H9 (cell line): ENCODE measurements around the gene DOHH. TPM values are rescaled to one million over a fixed set of nuclear protein-coding genes. Genes with fewer than 3 reads are reported as not detected.

Source experiments
- DNase-seq: peaks from one replicate; pipeline ENCODE4 v3.0.0-alpha.2; 2017
- H2AFZ ChIP-seq: one replicate; pipeline ENCODE4 v1.6.1; 2013; ENCODE audit warnings: mild to moderate bottlenecking, low read length, control low read depth, moderate library complexity
- H2AK5ac ChIP-seq: 2 replicates; pipeline ENCODE4 v1.6.1; 2013; ENCODE audit warnings: low read length, control low read depth, mixed read lengths; ENCODE audit not compliant: insufficient read length
- H2BK120ac ChIP-seq: one replicate; pipeline ENCODE4 v1.6.1; 2013; ENCODE audit warnings: low read depth, mild to moderate bottlenecking, low read length, control low read depth, inconsistent platforms; ENCODE audit not compliant: poor library complexity, severe bottlenecking
- H2BK12ac ChIP-seq: 2 replicates; pipeline ENCODE4 v1.6.1; 2013; ENCODE audit warnings: low read length, control low read depth, mixed read lengths, low read depth; ENCODE audit not compliant: insufficient read length
- H2BK15ac ChIP-seq: 2 replicates; pipeline ENCODE4 v1.6.1; 2013; ENCODE audit warnings: low read depth, low read length, control low read depth
- H2BK20ac ChIP-seq: one replicate; pipeline ENCODE4 v1.6.1; 2013; ENCODE audit warnings: low read depth, mild to moderate bottlenecking, low read length, control low read depth, inconsistent platforms; ENCODE audit not compliant: poor library complexity, severe bottlenecking
- H2BK5ac ChIP-seq: 2 replicates; pipeline ENCODE4 v1.6.1; 2013; ENCODE audit warnings: low read length, control low read depth, mixed read lengths; ENCODE audit not compliant: insufficient read length
- H3K14ac ChIP-seq: 2 replicates; pipeline ENCODE4 v1.6.1; 2013; ENCODE audit warnings: low read length, control low read depth; ENCODE audit not compliant: insufficient read depth
- H3K18ac ChIP-seq: 2 replicates; pipeline ENCODE4 v1.6.1; 2013; ENCODE audit warnings: low read depth, mild to moderate bottlenecking, mixed read lengths, low read length, control low read depth; ENCODE audit not compliant: insufficient read length
- H3K23ac ChIP-seq: 2 replicates; pipeline ENCODE4 v1.6.1; 2013; ENCODE audit warnings: low read length, control low read depth, mixed read lengths, low read depth; ENCODE audit not compliant: insufficient read length
- H3K23me2 ChIP-seq: 2 replicates; pipeline ENCODE4 v1.6.1; 2013; ENCODE audit warnings: low read depth, mild to moderate bottlenecking, mixed read lengths, low read length, control low read depth; ENCODE audit not compliant: insufficient read length, poor library complexity, severe bottlenecking
- H3K27ac ChIP-seq: 2 replicates; pipeline ENCODE4 v1.5.1; 2013; ENCODE audit warnings: low read length, control low read depth, mixed read lengths, low read depth; ENCODE audit not compliant: insufficient read length
- H3K27me3 ChIP-seq: 2 replicates; pipeline ENCODE4 v1.6.1; 2013; ENCODE audit warnings: low read length, control low read depth, inconsistent platforms; ENCODE audit not compliant: insufficient read depth
- H3K4ac ChIP-seq: 2 replicates; pipeline ENCODE4 v1.6.1; 2013; ENCODE audit warnings: low read depth, mild to moderate bottlenecking, control low read depth, inconsistent platforms, low read length, moderate library complexity
- H3K4me1 ChIP-seq: 2 replicates; pipeline ENCODE4 v1.6.1; 2013; ENCODE audit warnings: low read length, control low read depth, inconsistent platforms; ENCODE audit not compliant: insufficient read depth
- H3K4me2 ChIP-seq: 2 replicates; pipeline ENCODE4 v1.6.1; 2013; ENCODE audit warnings: low read length, control low read depth, mixed read lengths; ENCODE audit not compliant: insufficient read length, insufficient read depth
- H3K56ac ChIP-seq: 2 replicates; pipeline ENCODE4 v1.6.1; 2013; ENCODE audit warnings: low read depth, mild to moderate bottlenecking, mixed read lengths, low read length, control low read depth; ENCODE audit not compliant: insufficient read length
- H3K79me1 ChIP-seq: 2 replicates; pipeline ENCODE4 v1.6.1; 2013; ENCODE audit warnings: low read depth, mild to moderate bottlenecking, moderate library complexity, low read length, control low read depth, inconsistent platforms; ENCODE audit not compliant: insufficient read depth, poor library complexity, severe bottlenecking
- H3K79me2 ChIP-seq: 2 replicates; pipeline ENCODE4 v1.6.1; 2013; ENCODE audit warnings: low read length, control low read depth, inconsistent platforms; ENCODE audit not compliant: insufficient read depth
- H3K9ac ChIP-seq: 2 replicates; pipeline ENCODE4 v1.6.1; 2013; ENCODE audit warnings: low read length, control low read depth, mixed read lengths; ENCODE audit not compliant: insufficient read length; ENCODE audit errors: extremely low read depth
- H3K9me3 ChIP-seq: one replicate; pipeline ENCODE4 v1.6.1; 2013; ENCODE audit warnings: low read depth, low read length, inconsistent platforms; ENCODE audit not compliant: control insufficient read depth
- H3T11ph ChIP-seq: one replicate; pipeline ENCODE4 v1.6.1; 2013; ENCODE audit warnings: mild to moderate bottlenecking, low read length, control low read depth, inconsistent platforms
- H4K20me1 ChIP-seq: one replicate; pipeline ENCODE4 v1.6.1; 2013; ENCODE audit not compliant: control insufficient read depth, insufficient read length, insufficient read depth
- H4K5ac ChIP-seq: 2 replicates; pipeline ENCODE4 v1.6.1; 2013; ENCODE audit warnings: low read depth, mild to moderate bottlenecking, mixed read lengths, low read length, control low read depth; ENCODE audit not compliant: insufficient read length
- H4K8ac ChIP-seq: replicated peaks from 2 replicates; pipeline ENCODE4 v1.6.1; 2013; ENCODE audit warnings: low read length, control low read depth, mixed read lengths, low read depth; ENCODE audit not compliant: insufficient read length
- H4K91ac ChIP-seq: 2 replicates; pipeline ENCODE4 v1.6.1; 2013; ENCODE audit warnings: low read depth, mild to moderate bottlenecking, moderate library complexity, mixed read lengths, low read length, control low read depth; ENCODE audit not compliant: insufficient read length
- H3K27ac Mint-ChIP-seq, 3 experiments: 2 replicates in 2 of 3; 3 replicates in 1 of 3; pipeline ENCODE4 v1.8.0; 2020 to 2021; ENCODE audit warnings: mixed read lengths in 3 of 3, mild to moderate bottlenecking in 1 of 3, moderate library complexity in 1 of 3
- H3K27me3 Mint-ChIP-seq: 2 replicates; pipeline ENCODE4 v1.8.0; 2021; ENCODE audit warnings: low read depth, mild to moderate bottlenecking, moderate library complexity, mixed read lengths
- H3K36me3 Mint-ChIP-seq, 3 experiments: 2 replicates in 2 of 3; 3 replicates in 1 of 3; pipeline ENCODE4 v1.8.0; 2020 to 2021; ENCODE audit warnings: low read depth in 3 of 3, mixed read lengths in 3 of 3; ENCODE audit not compliant: insufficient read depth in 1 of 3
- H3K4me1 Mint-ChIP-seq, 2 experiments: 2 replicates each; pipeline ENCODE4 v1.8.0; 2020; ENCODE audit warnings: mixed read lengths in 2 of 2
- H3K4me3 Mint-ChIP-seq, 2 experiments: 2 replicates in 1 of 2; 3 replicates in 1 of 2; pipeline ENCODE4 v1.8.0; 2020 to 2021; ENCODE audit warnings: mild to moderate bottlenecking in 2 of 2, mixed read lengths in 2 of 2, moderate library complexity in 1 of 2
- H3K9me3 Mint-ChIP-seq, 2 experiments: 2 replicates in 1 of 2; 3 replicates in 1 of 2; pipeline ENCODE4 v1.8.0; 2020; ENCODE audit warnings: mild to moderate bottlenecking in 2 of 2, mixed read lengths in 2 of 2, moderate library complexity in 1 of 2
- CTCF ChIP-seq: fragments of 200-600 bp; sonication (generic); conservative IDR thresholded peaks from 3 replicates; pipeline ENCODE4 v1.8.0; 2021; ENCODE audit warnings: antibody characterized with exemption, mild to moderate bottlenecking
- WGBS: extraction: QIAGEN DNeasy Blood & Tissue Kit; methylation state at CpG from one replicate; pipeline ENCODE4 v1.1.7; 2013; ENCODE audit warnings: missing lambda C conversion rate, low lambda C conversion rate, mixed read lengths; ENCODE audit not compliant: insufficient read length; ENCODE audit errors: extremely low coverage; 5-methylcytosine and 5-hydroxymethylcytosine counted together
- total RNA-seq: library from RNA; stranded (reverse); gene quantifications from 2 replicates; pipeline ENCODE4 v1.2.1, GENCODE V29; 2021

The DOHH gene
- total RNA-seq, 1 experiment from 2014 or later = 16.5 TPM

GRCh38 chr19:3483226-3483628, 17.2 kb downstream of the DOHH start, which contains the start of gene SMIM44:
TSS of gene SMIM44 (minus strand) at chr19:3483441. CDS start at chr19:3483403, 38 bp downstream.
- H2AFZ ChIP-seq = no peak within 1 kb of the TSS
- H3K27ac ChIP-seq = no peak within 1 kb of the TSS
- H3K4me2 ChIP-seq = no peak within 1 kb of the TSS
- no peak within 1 kb of the TSS for H4K91ac ChIP-seq
- Mint-ChIP-seq H3K4me1 (peaks cover 5 to 19% of the 10 kb centered on the region in 2 experiments), H3K9me3 (no peaks in the 10 kb centered on the region; a peak in 1 of 5 replicates), H3K36me3 (peaks cover 0 to 2% (median 0%) of the 10 kb centered on the region in 3 experiments; a peak in 2 of 7 replicates), H3K4me3 (no peak within 1 kb of the TSS), H3K27ac (no peak within 1 kb of the TSS), H3K27me3 (peaks cover 5% of the 10 kb centered on the region)
- H3K4ac ChIP-seq = no peak within 1 kb of the TSS
- H3K9me3 ChIP-seq = no peaks in the 10 kb centered on the region
- H2BK15ac ChIP-seq = no peak within 1 kb of the TSS
- no peak within 1 kb of the TSS for H2AK5ac ChIP-seq
- H3K56ac ChIP-seq = no peak within 1 kb of the TSS
- no peak within 1 kb of the TSS for H4K5ac ChIP-seq
- H2BK120ac ChIP-seq = no peak within 1 kb of the TSS
- no peak within 1 kb of the TSS for H3K23ac ChIP-seq
- no peak within 1 kb of the TSS for H3K9ac ChIP-seq
- H4K20me1 ChIP-seq = no peaks in the 10 kb centered on the region
- peaks cover 2% of the 10 kb centered on the region for H3K23me2 ChIP-seq
- TF ChIP-seq CTCF = no peak
- no peak within 1 kb of the TSS for H2BK20ac ChIP-seq
- no peak within 1 kb of the TSS for H4K8ac ChIP-seq
- H3K79me1 ChIP-seq = no peaks in the 10 kb centered on the region
- H3K18ac ChIP-seq = no peak within 1 kb of the TSS
- no peak for DNase-seq
- H3T11ph ChIP-seq = no peak within 1 kb of the TSS
- H2BK5ac ChIP-seq = no peak within 1 kb of the TSS
- no peaks in the 10 kb centered on the region for H3K4me1 ChIP-seq
- no peak within 1 kb of the TSS; the same call in 1 of the 2 replicates for H3K14ac ChIP-seq
- H2BK12ac ChIP-seq = no peak within 1 kb of the TSS
- no peaks in the 10 kb centered on the region for H3K79me2 ChIP-seq
- H3K27me3 ChIP-seq = no peaks in the 10 kb centered on the region
- WGBS = no CpG with 5 or more reads among the region's 33 CpGs
